Chondrocyte (in vitro differentiated cells): ENCODE data around the gene GPLD1. TPM values are rescaled to one million over a fixed set of nuclear protein-coding genes. Genes with fewer than 3 reads are reported as not detected.
A peak's percentile ranks its signal among the peaks of the same experiment; 100 is the strongest.
"Not testable (repeated sequence)": the region's sequence is repeated elsewhere in the genome, so short reads cannot be mapped to it uniquely, and the experiment has no call there.

Experiments
- DNase-seq: peaks from one replicate; pipeline ENCODE4 v3.0.0; 2021; ENCODE audit warnings: mixed read lengths, low spot score
- H3K27ac Mint-ChIP-seq: one replicate; pipeline ENCODE4 v1.8.0; 2021; ENCODE audit warnings: mild to moderate bottlenecking, moderate library complexity, mixed read lengths; ENCODE audit not compliant: unreplicated experiment
- H3K27me3 Mint-ChIP-seq: 2 replicates; pipeline ENCODE4 v1.8.0; 2021; ENCODE audit warnings: low read depth, mixed read lengths
- H3K36me3 Mint-ChIP-seq: 2 replicates; pipeline ENCODE4 v1.8.0; 2021; ENCODE audit warnings: low read depth, mixed read lengths
- H3K4me1 Mint-ChIP-seq: 2 replicates; pipeline ENCODE4 v1.8.0; 2021; ENCODE audit warnings: low read depth, mild to moderate bottlenecking, mixed read lengths
- H3K4me3 Mint-ChIP-seq: one replicate; pipeline ENCODE4 v1.8.0; 2021; ENCODE audit warnings: mild to moderate bottlenecking, moderate library complexity, mixed read lengths; ENCODE audit not compliant: unreplicated experiment
- H3K9me3 Mint-ChIP-seq: 2 replicates; pipeline ENCODE4 v1.8.0; 2021; ENCODE audit warnings: low read depth, mixed read lengths
- CTCF ChIP-seq: fragments of 200-600 bp; sonication (generic); IDR thresholded peaks from 2 replicates; pipeline ENCODE4 v1.5.0; 2021; ENCODE audit warnings: antibody characterized with exemption, mild to moderate bottlenecking, moderate library complexity
- total RNA-seq: library from RNA; stranded (reverse); gene quantifications from 3 replicates; pipeline ENCODE4 v1.2.1, GENCODE V29; 2021

GPLD1 gene
- total RNA-seq, 1 donor from 2014 or later: 4.2 TPM

- TF ChIP-seq CTCF: no peak
- no peak for DNase-seq
- no peak overlapping the region for H3K27ac Mint-ChIP-seq
- H3K4me1 Mint-ChIP-seq: peaks cover 24% of the 10 kb centered on the region
- no peak overlapping the region for H3K4me3 Mint-ChIP-seq
- peaks cover 2% of the 10 kb centered on the region for H3K36me3 Mint-ChIP-seq
- peaks cover 7% of the 10 kb centered on the region for H3K27me3 Mint-ChIP-seq
- H3K9me3 Mint-ChIP-seq: no peaks in the 10 kb centered on the region
Measured at GRCh38 chr6:24405262-24405661, 84.1 kb downstream of the GPLD1 start.

GRCh38 chr6:24403501-24403824 lies 85.9 kb downstream of the GPLD1 start:
- peak overlapping the region; percentile 85 for H3K4me3 Mint-ChIP-seq
- H3K27ac Mint-ChIP-seq: peak overlapping the region; percentile 60
- no peaks in the 10 kb centered on the region for H3K36me3 Mint-ChIP-seq
- H3K4me1 Mint-ChIP-seq: peaks cover 24% of the 10 kb centered on the region
- peak; percentile 2 for TF ChIP-seq CTCF
- peaks cover 17% of the 10 kb centered on the region for H3K27me3 Mint-ChIP-seq
- DNase-seq: no peak
- H3K9me3 Mint-ChIP-seq: no peaks in the 10 kb centered on the region

GRCh38 chr6:24402697-24403500 lies 86.5 kb downstream of the GPLD1 start, which contains the start of gene MRS2:
TSS of gene MRS2 (plus strand) at chr6:24402936. CDS start at chr6:24403047, 111 bp downstream.
- peak; percentile 94 for DNase-seq
- H3K4me3 Mint-ChIP-seq: peak within 1 kb of the TSS; percentile 85
- no peaks in the 10 kb centered on the region for H3K9me3 Mint-ChIP-seq
- H3K27ac Mint-ChIP-seq: peak within 1 kb of the TSS; percentile 60
- peak; percentile 19 for TF ChIP-seq CTCF
- H3K36me3 Mint-ChIP-seq: no peaks in the 10 kb centered on the region
- H3K4me1 Mint-ChIP-seq: peaks cover 24% of the 10 kb centered on the region
- H3K27me3 Mint-ChIP-seq: peaks cover 17% of the 10 kb centered on the region

DNA sequence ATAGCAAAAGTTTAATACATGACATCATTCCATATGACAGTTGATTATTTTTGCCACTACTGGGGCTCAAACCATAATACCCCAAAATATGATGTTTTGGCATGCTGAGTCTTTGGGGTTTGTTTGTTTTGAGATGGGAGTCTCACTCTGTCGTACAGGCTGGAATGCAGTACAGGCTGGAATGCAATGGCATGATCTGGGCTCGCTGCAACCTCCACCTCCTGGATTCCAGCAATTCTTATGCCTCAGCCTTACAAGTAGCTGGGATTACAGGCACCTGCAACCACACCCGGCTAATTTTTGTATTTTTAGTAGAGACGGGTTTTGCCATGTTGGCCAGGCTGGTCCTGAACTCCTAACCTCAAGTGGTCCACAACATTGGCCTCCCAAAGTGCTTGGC lies 87.9 kb downstream of the GPLD1 start:
- H3K9me3 Mint-ChIP-seq: peaks cover 7% of the 10 kb centered on the region
- no peak for DNase-seq
- H3K27me3 Mint-ChIP-seq: peaks cover 20% of the 10 kb centered on the region
- TF ChIP-seq CTCF: no peak
- H3K36me3 Mint-ChIP-seq: no peaks in the 10 kb centered on the region
- no peak overlapping the region for H3K27ac Mint-ChIP-seq
- no peak overlapping the region for H3K4me3 Mint-ChIP-seq
- peaks cover 24% of the 10 kb centered on the region for H3K4me1 Mint-ChIP-seq

GRCh38 chr6:24400045-24401039 lies 89.0 kb downstream of the GPLD1 start:
- DNase-seq, H3K4me3 Mint-ChIP-seq, H3K9me3 Mint-ChIP-seq, H3K27ac Mint-ChIP-seq, H3K36me3 Mint-ChIP-seq: not testable (repeated sequence)
- Mint-ChIP-seq H3K4me1 (peaks cover 24% of the 10 kb centered on the region), H3K27me3 (peaks cover 20% of the 10 kb centered on the region)
